HFF-Myc (cell line): ENCODE measurements around the gene SMG6.

Experiments
- DNase-seq: peaks from one replicate; pipeline ENCODE4 v3.0.0-alpha.2; 2011; ENCODE audit warnings: low read depth; ENCODE audit errors: extremely low read depth
- H3K4me3 ChIP-seq: replicated peaks from 2 replicates; pipeline ENCODE4 v1.5.1; 2011; ENCODE audit warnings: low read depth, mild to moderate bottlenecking, control low read depth, low read length
- CTCF ChIP-seq: IDR thresholded peaks from 2 replicates; pipeline ENCODE4 v1.5.1; 2012; ENCODE audit warnings: mild to moderate bottlenecking, low read depth, low read length, control low read depth; ENCODE audit errors: missing control alignments

SMG6 gene

DNA sequence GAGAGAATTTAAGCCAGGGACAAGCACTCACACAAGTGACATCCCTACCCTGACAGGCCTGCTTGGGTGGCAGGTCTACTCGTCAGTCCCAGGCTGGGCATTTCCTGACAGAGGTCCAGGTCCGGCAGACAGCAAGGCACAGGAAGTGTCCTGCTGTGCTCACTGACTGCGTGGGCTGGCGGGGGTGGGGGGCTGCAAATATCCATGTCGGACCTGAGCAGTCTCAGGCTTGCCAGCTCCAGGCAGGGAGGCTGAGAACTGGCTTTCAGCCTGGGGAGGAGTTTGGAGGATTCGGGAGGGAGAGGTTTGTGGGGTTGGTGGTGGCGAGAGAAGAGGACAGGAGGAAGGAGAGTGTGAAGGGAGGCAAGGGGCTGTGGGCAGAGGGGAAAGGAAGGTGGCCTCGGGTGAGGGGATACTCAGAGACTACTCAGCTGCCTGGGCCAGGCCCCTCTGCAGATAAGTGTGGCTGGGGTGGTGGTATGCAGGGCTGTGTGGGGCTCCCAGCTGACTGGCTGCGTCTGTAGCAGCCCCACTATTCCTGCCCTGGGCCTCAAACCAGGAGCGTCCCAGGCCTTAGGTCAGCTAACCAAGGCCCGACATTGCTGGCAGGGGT lies 240.9 kb downstream of the SMG6 start:
- DNase-seq, result no peak
- TF ChIP-seq CTCF, result no peak
- no peak overlapping the region for H3K4me3 ChIP-seq

- no peak overlapping the region for H3K4me3 ChIP-seq
- no peak for DNase-seq
- no peak for TF ChIP-seq CTCF
Measured at GRCh38 chr17:2061441-2061958, 242.1 kb downstream of the SMG6 start.

GRCh38 chr17:2060681-2061440 lies 242.7 kb downstream of the SMG6 start:
- TF ChIP-seq CTCF, result no peak
- no peak for DNase-seq

GRCh38 chr17:2060385-2060658 lies 243.3 kb downstream of the SMG6 start:
- no peak for DNase-seq
- TF ChIP-seq CTCF, result no peak
- H3K4me3 ChIP-seq, result no peak overlapping the region

More at GRCh38 chr17:2060681-2061440, 242.7 kb downstream of the SMG6 start:
- no peak overlapping the region for H3K4me3 ChIP-seq

DNA sequence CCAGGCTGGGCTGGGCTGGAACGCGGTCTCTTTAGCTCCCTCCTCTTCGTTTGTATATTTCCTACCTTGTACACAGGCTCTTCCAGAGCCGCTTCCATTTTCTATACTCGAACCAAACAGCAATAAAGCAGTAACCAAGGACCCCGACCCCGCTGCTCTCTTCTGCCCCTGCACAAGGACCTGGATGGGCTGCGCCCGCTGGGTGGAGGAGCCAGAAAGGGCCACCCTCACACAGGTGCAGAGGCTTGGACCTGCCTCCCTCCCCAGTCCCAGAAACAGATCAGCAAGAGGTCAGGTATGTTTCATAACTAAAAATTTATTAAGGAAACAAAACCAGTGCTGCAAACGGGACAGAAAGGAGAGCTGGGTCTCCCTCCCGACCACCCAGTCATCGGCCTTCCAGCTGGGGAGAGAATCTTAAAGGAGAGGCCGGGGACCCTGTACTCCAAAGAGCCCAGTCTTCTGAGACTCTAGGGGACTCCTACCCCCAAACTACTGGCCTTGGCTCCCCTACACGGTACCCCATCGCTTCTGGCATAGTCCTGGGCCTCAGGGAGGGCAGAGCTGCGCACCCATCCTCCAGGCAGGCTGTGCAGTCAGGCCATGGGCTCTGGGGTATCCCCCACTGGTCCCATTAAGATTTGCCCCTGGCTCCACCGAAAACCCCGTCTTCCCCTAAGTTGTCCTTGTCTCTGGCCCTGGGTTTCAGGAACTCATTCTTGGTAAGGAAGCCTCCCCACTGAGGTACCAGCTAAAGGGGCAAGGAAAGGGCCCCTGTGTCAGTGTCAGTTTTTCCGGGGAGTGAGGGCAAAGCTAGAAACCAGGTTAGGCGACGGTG lies 243.8 kb downstream of the SMG6 start:
- no peak for DNase-seq
- TF ChIP-seq CTCF, result no peak
- peak overlapping the region; percentile 12 for H3K4me3 ChIP-seq

GRCh38 chr17:2058586-2059546 lies 244.7 kb downstream of the SMG6 start:
- TF ChIP-seq CTCF, result peak; percentile 45
- H3K4me3 ChIP-seq, result peak overlapping the region; percentile 81
- no peak for DNase-seq
